Esophagus squamous epithelium (tissue), 5 donors: ENCODE data around the gene CD6. TPM values are rescaled to one million over a fixed set of nuclear protein-coding genes. Genes with fewer than 3 reads are reported as not detected.

ENCODE experiments used
- DNase-seq: peaks from one replicate; lab custom pipeline; 2025; lab: John Stamatoyannopoulos, UW
- H3K27ac ChIP-seq, 4 donors: fragments of 200-600 bp; sonication (generic); one replicate each; pipeline ENCODE4 v1.5.1; 2016 to 2019; ENCODE audit warnings: mild to moderate bottlenecking in 1 of 4
- H3K27me3 ChIP-seq, 4 donors: fragments of 200-600 bp; sonication (generic); 1 replicate in 3 of 4; 2 replicates in 1 of 4; pipeline versions ENCODE4 v1.5.1 to v1.6.0; 2017 to 2021; ENCODE audit warnings: antibody characterized with exemption in 1 of 4
- H3K36me3 ChIP-seq, 3 donors: fragments of 200-600 bp; sonication (generic); one replicate each; pipeline ENCODE4 v1.5.1; 2016 to 2019
- H3K4me1 ChIP-seq, 3 donors: fragments of 200-600 bp; sonication (generic); one replicate each; pipeline ENCODE4 v1.5.1; 2017 to 2019
- H3K4me3 ChIP-seq, 4 donors: fragments of 200-600 bp; sonication (generic); 1 replicate in 3 of 4; 2 replicates in 1 of 4; pipeline ENCODE4 v1.5.1; 2016 to 2019; ENCODE audit warnings: mild to moderate bottlenecking in 2 of 4, moderate library complexity in 1 of 4
- H3K9me3 ChIP-seq, 3 donors: fragments of 200-600 bp; sonication (generic); one replicate each; pipeline ENCODE4 v1.5.1; 2016 to 2019
- POLR2A ChIP-seq, 4 donors: fragments of 450-650 bp; IDR thresholded peaks; one replicate each; pipeline ENCODE4 v1.6.1; 2017; ENCODE audit warnings: antibody characterized with exemption in 4 of 4, mild to moderate bottlenecking in 4 of 4, moderate library complexity in 3 of 4
- WGBS, 2 donors: methylation state at CpG; one replicate each; pipeline ENCODE4 v1.1.5; 2018; 5-methylcytosine and 5-hydroxymethylcytosine counted together
- intact Hi-C: fragments of 100-400 bp; cut with DNase I; formaldehyde crosslinking; loops from one replicate; pipeline ENCODE4 v1.15.0; 2022
- total RNA-seq, 4 donors: library from RNA; depleted of rRNA; stranded (reverse); fragments of >200 nt; gene quantifications; one replicate each; pipeline ENCODE4 v1.1.0, GENCODE V29; 2016
- TF ChIP-seq, protein P1 (sequence below), 6 experiments: fragments of 450-650 bp in 4 of 6; fragments of 200-600 bp in 2 of 6; sonication (generic) in 2 of 6; IDR thresholded peaks; one replicate each; pipeline ENCODE4 v1.5.1; 2016 to 2019; ENCODE audit warnings: antibody characterized with exemption in 6 of 6, mild to moderate bottlenecking in 4 of 6, moderate library complexity in 4 of 6
- donor health status: DM: yes; HTN: yes; CAD: no.

Gene CD6
- total RNA-seq, 4 donors from 2014 or later = 0.79 to 4.4 (median 1.4) TPM

DNA sequence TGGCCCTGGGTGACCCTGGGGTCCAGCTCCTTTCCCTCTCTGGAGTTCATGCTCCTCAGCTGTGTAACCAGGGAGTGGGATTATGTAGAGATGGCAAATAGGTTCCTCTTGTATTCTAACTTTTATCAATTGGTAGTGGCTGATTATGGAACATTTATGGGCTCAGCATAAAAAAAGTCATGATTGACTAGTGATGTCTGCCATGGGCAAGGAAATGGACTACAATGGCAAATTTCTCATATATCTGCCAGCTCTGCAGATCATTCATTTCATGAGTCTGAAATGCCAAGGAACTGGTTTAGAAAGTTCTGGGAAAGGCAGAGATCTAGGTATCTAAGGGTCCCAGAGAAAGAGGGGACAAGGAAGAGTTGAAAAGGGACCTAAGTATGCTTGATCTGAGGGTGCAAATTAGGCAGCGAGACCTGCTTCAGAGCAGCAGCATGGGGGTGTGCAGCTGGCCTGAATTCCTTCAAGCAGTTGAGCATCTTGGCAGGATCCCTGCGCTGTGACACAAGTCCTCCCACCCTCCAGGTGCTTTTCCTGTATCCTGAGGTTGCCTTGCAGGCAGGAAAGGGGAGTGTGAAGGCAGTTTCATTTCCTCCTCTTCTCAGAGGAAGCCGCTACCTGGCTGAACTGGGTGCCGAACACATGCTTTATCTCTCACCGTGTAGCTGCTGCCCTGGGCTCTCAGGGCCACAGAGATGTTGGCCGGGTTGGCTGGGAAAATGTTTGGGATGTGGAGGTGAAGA lies 29.9 kb upstream of the CD6 start:
- Histone ChIP-seq H3K27me3 (no peaks in the 10 kb centered on the region), H3K4me1 (peaks cover 21 to 63% (median 27%) of the 10 kb centered on the region in 3 donors), H3K4me3 (no peak overlapping the region), H3K9me3 (no peaks in the 10 kb centered on the region), H3K27ac (peak overlapping the region; percentile 81 to 88 (median 84)), H3K36me3 (peaks cover 0 to 69% (median 15%) of the 10 kb centered on the region in 3 donors)
- TF ChIP-seq POLR2A (IDR thresholded peaks at IDR 0.05) = no peak
- WGBS, 2 donors = 30 to 57% methylated on average over 3 to 6 of the region's 6 CpGs
- DNase-seq = no peak
- intact Hi-C loops = no loop called here

DNA sequence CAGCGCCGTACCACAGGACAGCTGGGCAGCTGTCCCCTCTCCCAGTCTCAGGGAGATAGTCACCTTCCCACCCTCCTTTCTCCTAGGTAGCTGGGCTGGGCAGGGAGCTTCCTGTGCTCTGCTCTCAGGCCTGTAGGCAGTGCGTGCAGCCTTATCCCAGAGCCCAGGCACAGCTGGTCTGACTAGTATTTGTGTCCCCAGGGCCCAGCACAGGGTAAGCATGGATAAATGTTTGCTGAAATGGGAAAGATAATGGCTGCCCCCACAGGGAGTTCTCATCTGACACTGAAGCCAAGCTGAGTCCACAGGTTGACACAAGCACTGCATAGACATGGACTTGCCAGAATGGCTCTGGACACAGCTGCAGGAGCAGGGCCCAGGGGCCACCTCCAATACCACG lies 29.3 kb upstream of the CD6 start:
- Histone ChIP-seq H3K9me3 (no peaks in the 10 kb centered on the region), H3K27me3 (no peaks in the 10 kb centered on the region), H3K27ac (peak overlapping the region; percentile 81 to 88 (median 84)), H3K4me1 (peaks cover 21 to 65% (median 27%) of the 10 kb centered on the region in 3 donors), H3K4me3 (no peak overlapping the region), H3K36me3 (peaks cover 0 to 63% (median 15%) of the 10 kb centered on the region in 3 donors)
- DNase-seq = no peak
- TF ChIP-seq, protein P1, sequence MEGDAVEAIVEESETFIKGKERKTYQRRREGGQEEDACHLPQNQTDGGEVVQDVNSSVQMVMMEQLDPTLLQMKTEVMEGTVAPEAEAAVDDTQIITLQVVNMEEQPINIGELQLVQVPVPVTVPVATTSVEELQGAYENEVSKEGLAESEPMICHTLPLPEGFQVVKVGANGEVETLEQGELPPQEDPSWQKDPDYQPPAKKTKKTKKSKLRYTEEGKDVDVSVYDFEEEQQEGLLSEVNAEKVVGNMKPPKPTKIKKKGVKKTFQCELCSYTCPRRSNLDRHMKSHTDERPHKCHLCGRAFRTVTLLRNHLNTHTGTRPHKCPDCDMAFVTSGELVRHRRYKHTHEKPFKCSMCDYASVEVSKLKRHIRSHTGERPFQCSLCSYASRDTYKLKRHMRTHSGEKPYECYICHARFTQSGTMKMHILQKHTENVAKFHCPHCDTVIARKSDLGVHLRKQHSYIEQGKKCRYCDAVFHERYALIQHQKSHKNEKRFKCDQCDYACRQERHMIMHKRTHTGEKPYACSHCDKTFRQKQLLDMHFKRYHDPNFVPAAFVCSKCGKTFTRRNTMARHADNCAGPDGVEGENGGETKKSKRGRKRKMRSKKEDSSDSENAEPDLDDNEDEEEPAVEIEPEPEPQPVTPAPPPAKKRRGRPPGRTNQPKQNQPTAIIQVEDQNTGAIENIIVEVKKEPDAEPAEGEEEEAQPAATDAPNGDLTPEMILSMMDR (IDR thresholded peaks at IDR 0.05) = no peak
- no peak for TF ChIP-seq POLR2A (IDR thresholded peaks at IDR 0.05)
- intact Hi-C loops = no loop called here
- 50% methylated on average over 1 of the region's 4 CpGs; no CpG with 5 or more reads in 1 of the 2 donors for WGBS, 2 donors

DNA sequence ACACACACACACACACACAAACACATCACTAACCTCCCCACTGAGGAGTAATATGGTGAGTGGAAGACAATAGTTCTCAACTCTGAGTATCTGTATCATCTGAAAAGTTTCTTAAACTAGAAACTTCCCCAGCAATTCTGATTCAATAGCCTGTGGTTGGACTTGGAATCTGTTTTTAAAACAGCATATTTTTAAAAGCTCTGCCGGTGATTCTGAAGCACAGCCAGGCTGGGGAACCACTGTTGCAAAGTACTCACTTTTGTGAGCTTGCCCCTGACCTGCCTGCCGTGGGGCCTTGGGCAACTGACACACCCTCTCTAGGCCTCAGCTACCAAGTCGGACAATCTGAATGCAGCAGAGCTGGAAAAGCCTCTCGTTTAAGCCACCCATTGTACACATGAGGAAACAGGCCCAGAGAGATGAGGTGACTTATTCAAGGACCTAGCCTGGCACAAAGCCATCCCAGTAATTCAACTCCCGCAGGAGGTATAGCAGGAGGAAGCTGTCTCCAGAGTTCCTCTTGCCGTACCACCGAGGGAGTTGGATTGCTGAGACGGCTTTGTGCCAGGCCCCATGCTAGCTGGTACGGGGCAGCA lies 28.4 kb upstream of the CD6 start:
- DNase-seq = no peak
- peaks cover 0 to 63% (median 15%) of the 10 kb centered on the region in 3 donors for H3K36me3 ChIP-seq
- peak overlapping the region; percentile 81 to 88 (median 84) for H3K27ac ChIP-seq

DNA sequence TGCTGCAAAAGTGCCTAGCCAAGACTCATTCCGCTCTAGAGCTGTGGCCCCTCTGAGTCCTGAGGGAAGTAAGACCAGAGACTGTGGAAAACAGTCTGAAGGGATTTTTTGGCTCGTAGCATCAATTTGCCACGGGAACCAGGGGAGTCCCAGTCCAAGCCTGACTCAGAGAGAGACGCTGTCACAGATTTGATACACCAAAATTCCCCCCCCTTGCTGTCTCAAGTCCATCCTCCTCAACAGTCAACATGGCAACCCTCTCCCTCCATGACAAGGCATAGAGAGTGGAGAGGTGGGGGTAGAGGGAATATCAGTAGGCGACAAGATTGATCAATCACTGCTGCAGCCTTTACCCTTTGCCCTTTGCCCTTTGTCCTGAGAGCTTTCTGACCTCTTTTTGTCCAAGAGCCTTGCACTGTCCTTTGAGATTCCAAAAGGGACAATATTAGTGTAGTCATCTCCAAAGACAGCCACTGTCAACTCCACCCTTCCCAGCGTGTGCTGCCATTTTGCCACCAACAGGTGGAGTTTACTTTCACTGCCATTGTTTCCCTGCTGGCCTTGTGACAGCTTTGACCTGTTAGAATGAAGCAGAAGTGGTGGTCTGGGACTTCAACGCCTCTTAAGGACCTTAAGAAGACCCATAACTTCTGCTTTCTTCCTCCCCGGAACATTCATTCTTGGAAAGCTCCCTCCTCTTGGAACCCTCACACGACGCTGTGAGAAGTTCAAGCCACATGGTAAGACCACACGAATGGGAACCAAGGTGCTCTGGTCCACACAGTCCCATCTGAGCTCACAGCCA lies 26.8 kb upstream of the CD6 start:
- Histone ChIP-seq H3K36me3 (peaks cover 0 to 56% (median 15%) of the 10 kb centered on the region in 3 donors), H3K9me3 (no peaks in the 10 kb centered on the region), H3K4me3 (no peak overlapping the region), H3K27ac (no peak overlapping the region), H3K4me1 (peaks cover 24 to 76% (median 27%) of the 10 kb centered on the region in 3 donors), H3K27me3 (no peaks in the 10 kb centered on the region)
- TF ChIP-seq POLR2A (IDR thresholded peaks at IDR 0.05) = no peak
- TF ChIP-seq, protein P1 (IDR thresholded peaks at IDR 0.05) = peak in 1 of 6 experiments; percentile 39
- intact Hi-C loops = no loop called here
- no peak for DNase-seq
- WGBS, 2 donors = 75 to 86% methylated on average over 8 to 11 of the region's 11 CpGs

More for the DNA sequence above, 28.4 kb upstream of the CD6 start:
- Histone ChIP-seq H3K27me3 (no peaks in the 10 kb centered on the region), H3K9me3 (no peaks in the 10 kb centered on the region), H3K4me3 (no peak overlapping the region), H3K4me1 (peaks cover 21 to 66% (median 27%) of the 10 kb centered on the region in 3 donors)
- TF ChIP-seq, protein P1 (IDR thresholded peaks at IDR 0.05) = no peak
- TF ChIP-seq POLR2A (IDR thresholded peaks at IDR 0.05) = no peak
- intact Hi-C loops = no loop called here
- 25 to 51% methylated on average over 5 to 7 of the region's 9 CpGs for WGBS, 2 donors

DNA sequence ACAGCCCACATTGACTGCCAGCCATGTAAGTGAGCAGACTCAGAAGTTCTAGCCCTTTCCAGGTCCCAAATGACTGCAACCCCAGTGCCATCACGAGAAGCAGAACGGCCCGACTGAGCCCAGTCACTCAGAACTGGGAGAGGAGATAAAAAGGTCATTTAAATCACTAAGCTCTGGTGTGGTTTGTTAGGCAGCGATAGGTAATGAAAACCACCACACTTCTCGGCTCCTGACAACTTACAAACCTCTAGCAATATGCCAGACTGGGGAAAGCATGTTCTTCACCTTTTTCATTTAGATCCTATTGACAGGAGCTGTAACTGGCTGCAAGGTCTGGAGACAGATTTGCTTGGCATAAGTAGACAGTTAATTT lies 26.2 kb upstream of the CD6 start:
- peaks cover 0 to 52% (median 15%) of the 10 kb centered on the region in 3 donors for H3K36me3 ChIP-seq
- 100% methylated on average over 4 to 5 of the region's 5 CpGs for WGBS, 2 donors
- TF ChIP-seq, protein P1 (IDR thresholded peaks at IDR 0.05) = no peak
- TF ChIP-seq POLR2A (IDR thresholded peaks at IDR 0.05) = no peak

More for the DNA sequence above, 26.2 kb upstream of the CD6 start:
- H3K4me1 ChIP-seq = peaks cover 30 to 76% (median 31%) of the 10 kb centered on the region in 3 donors
- DNase-seq = no peak
- H3K9me3 ChIP-seq = no peaks in the 10 kb centered on the region
- no peak overlapping the region for H3K27ac ChIP-seq
- no peak overlapping the region for H3K4me3 ChIP-seq
- intact Hi-C loops = no loop called here
- no peaks in the 10 kb centered on the region for H3K27me3 ChIP-seq
